ENCODE data around the gene CACNA2D1.

Gene CACNA2D1

DNA sequence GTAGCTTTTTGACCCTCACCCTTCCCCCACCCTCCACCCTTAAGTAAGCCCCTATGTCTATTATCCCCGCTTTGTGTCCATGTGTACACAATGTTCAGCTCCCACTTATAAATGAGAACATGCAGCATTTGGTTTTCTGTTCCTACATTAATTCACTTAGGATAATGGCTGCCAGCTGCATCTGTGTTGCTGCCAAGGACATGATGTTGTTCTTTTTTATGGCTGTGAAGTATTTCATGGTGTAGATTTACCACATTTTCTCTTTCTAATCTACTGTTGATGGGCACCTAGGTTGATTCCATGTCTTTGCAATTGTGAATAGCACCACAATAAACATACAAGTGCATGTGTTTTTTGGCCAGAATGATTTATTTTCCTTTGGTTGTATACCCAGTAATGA is 232.2 kb downstream of the CACNA2D1 start:
- DNase-seq, result no peak

DNA sequence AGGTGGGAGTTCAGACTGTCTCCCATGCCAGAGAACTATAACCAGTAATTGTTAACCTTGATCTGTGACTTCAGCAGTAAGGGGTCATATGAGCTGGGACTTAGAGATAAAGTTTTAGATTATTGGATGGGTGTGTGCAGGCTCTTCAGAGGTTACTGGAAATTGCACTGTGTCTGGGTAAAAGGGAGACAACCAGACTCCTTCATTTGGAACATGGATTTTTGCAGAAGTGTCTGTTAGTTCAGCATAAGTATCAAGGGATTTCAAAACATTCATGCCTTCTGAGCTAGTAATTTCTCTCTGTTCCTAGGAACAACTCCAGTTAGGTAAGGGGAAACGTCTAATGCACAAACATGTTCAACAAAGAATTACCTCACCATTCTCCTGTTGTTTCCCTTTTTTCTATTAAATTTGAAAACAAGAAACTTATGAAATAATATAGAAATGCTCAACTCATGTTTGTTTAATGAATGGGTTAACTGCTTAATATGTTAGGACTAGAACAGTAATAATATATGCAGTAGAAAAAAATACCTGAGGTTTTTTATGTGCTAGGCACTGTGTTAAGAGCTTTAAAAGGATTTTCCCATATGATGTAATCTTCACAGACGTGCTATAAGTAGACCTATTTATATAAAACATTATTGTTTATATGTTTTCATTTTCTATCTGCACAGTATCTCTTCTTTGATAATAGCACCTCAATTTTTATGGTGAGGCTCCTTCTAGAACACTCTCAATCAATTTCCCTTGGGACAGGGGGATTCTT is 233.0 kb downstream of the CACNA2D1 start:
- DNase-seq, result no peak

DNA sequence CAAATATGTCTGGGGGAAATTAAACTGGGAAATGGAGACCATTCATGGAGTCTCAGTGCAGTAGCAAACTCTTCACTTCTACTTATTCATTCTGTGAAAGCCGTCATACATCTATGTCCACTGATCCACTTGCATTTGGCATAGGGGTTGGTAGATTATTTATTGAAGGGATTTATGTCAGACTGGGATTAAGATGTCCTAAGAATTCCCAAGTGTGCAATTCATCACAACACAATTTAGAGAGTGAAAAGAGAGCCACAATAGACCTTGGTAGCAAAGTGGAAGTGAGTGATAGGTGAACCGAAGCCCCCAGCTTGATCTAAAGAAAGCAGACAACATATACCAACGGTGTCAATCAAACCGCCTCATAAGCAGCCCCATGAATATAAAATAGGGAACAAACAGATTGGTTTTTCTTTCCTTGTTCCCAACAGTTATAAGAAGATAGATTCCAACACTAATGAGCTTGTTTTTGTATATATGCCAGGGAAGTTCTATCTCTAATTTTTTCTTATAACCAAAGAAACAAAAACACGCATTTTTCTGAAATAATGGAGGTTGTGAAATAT is 234.3 kb downstream of the CACNA2D1 start:
- no peak for DNase-seq

DNA sequence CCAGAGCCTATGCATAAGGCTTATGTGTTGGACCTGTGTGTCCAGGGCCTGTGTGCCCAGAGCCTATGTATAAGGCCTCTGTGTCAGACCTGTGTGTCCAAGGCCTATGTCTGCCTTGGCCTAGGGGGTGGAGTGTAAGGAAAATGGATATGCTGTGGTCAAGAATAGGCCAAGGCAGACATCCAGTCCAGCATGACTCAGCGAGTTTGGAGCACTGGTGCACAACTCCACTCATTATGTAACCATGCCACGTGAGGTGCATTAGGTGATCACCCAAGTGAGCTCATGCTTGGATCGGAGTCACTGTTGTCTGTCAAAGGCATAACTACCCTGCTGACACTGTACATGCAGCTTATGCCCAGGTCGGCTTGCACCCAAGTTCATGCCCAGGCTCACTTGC is 238.9 kb downstream of the CACNA2D1 start:
- DNase-seq, result no peak

DNA sequence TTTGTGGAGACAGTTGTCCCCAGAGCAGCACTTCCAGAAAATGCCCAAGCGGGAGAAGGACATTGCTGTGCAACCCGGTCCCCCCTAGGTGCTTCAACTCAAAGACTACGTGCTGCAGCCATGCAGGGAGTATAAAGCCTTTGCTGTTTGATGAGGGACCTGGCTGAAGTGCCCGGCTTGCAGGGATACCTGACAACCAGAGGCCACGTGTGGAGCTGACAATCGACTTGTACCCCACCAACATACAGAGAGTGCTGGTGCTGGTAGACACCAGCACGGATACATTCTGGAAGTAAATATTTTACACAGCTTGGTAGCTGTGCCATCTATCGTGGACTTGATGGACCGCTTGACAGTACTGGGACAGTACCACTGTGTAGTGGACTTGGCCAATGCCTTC is 240.6 kb downstream of the CACNA2D1 start:
- no peak for DNase-seq

DNA sequence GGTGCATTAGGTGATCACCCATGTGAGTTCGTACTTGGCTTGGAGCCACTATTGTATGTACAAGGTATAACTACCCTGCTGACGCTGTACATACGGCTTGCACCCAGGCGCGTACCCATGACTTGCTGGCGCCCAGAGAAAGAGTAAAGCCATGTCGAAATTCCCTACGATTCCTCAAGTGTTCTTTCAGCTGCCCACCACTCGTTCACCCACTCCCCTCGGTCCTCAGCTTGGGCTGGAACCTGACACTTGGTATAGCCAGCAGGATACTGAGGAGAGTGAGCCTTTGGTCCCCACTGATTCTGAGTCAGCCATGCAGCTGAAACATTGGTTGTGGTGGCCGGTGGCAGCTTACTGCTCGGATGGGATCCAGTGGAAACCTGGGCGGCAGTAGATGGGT is 241.5 kb downstream of the CACNA2D1 start:
- DNase-seq, result no peak

DNA sequence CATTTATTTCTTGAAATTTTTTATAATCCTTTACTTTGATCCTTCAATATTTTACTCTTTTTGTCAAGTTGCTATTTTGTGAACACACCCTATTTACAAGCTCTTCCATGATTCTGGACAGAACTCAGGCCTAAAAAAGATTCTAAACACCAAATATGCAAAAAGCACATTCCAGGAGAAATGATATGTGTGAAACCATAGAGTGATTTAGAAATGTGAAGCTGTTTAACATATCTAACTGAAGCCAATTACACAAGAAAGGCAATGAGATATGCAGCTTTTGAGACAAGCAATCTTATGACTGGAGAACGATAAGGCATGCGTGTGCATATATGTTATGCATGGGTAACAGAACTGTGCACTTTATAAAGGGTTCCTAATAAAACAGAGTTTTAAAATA is 243.0 kb downstream of the CACNA2D1 start:
- no peak for DNase-seq

DNA sequence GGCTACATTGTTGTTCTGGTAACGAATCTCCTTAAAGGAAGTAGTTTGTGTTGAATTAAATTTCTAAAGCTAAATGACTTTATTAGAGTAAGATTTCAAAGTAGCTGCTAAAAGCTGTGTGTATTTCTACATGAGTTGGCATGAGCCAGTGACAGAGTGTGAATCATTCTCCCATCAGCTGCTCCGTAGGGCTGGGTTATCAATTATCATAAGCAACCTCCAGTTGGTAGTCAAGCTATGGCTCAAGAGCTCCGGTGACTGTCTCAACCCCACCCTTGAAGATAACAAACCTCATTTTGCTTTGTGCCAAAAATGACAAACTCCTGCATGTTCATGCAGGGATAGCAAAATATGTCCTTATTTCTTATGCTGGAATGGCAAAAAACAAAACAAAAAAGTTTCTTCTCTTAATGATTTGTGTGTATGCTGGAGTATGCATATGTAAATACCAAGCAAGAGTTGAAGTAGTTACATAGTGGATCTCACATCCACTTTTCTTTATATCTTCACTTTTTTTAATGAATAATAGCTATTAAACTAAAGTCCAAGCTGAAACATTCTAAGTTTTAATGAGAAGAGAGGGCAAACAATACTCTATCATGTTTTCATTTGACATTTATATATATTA is 249.4 kb downstream of the CACNA2D1 start:
- DNase-seq, result no peak

DNA sequence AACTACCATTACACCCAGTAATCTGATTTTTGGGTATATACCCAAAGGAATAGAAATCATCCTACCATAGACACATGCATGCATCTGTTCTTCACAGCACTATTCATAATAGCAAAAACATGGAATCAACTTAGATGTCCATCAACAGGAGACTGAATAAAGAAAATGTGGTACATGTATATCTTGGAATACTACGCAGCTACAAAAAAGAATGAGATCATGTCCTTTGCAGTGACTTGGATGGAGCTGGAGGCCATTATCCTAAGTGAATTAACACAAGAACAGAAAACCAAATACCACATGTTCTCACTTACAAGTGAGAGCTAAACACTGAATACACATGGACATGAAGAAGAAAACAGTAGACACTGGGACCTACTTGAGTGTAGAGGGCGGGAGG is 254.9 kb downstream of the CACNA2D1 start:
- DNase-seq, result no peak

DNA sequence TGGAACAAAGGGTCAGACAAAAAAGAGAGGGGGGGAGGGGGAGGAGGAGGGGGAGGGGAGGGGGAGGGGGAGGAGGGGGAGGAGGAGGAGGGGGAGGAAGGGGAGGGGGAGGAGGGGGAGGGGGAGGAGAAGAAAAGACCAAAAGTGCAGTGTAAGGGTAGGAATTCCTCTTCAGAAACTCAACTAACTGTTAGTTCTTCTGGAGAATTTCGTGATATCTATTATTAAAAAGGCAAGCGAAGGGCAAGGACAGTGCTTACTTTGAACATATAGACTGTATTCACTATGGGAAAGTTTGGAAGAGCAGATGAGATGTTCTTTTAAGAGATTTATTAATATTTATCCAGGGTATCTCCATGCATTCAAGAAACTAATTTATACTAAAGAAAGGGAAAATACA is 258.1 kb downstream of the CACNA2D1 start:
- DNase-seq, result no peak

DNA sequence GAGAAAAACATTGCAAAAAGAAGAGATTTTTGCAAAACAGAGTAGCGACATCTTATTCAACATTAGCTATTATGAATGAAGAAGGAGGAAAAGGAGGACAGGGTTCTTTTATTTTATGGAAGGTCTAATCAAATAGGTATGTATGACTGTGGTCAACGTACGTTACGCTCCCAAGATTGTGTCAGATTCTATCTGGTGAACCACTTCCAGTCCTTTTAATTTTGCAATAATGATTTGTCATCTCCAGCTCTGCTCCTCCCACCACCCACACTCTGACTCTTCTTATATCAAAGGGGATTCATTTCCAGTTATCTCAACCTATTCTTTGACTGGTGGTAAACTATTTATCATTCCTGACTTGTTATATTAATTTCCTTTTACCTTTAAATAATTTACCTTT is 259.9 kb downstream of the CACNA2D1 start:
- DNase-seq, result no peak

DNA sequence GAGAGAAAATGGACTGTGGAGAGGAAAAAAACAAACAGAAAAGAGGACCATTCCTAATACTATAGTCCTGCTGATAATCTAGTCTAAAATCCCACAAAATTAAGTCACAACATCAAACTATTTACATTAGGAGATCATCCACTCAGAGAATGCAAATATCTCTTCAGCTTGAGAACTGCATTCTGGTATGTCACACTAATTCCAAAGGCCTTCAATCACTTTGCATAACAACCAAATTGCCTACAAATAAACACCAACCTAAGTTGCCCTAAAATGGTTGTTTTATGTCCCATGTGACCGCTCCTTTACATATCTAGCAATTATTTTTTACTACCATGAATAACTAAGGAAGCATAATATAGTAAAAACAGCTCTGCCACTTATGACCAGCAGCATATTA is 264.3 kb downstream of the CACNA2D1 start:
- DNase-seq, result no peak

DNA sequence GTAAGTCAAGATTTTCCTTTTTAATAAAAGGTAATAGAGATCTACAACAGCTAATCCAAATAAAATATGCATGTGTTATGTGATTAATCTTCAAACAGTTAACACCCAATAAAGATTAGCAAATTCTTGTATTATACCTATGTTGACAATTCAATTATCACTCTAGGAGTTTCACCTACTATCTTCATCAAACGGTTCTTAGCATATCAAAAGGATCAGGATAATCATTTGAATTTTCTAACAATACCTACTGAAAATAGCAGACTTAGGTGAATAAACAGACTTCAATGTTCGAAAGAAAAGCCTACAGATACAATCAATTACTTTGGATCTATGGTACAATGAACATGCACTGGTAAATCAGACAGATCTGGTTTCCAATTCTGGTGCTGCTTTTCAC is 268.3 kb downstream of the CACNA2D1 start:
- no peak for DNase-seq

DNA sequence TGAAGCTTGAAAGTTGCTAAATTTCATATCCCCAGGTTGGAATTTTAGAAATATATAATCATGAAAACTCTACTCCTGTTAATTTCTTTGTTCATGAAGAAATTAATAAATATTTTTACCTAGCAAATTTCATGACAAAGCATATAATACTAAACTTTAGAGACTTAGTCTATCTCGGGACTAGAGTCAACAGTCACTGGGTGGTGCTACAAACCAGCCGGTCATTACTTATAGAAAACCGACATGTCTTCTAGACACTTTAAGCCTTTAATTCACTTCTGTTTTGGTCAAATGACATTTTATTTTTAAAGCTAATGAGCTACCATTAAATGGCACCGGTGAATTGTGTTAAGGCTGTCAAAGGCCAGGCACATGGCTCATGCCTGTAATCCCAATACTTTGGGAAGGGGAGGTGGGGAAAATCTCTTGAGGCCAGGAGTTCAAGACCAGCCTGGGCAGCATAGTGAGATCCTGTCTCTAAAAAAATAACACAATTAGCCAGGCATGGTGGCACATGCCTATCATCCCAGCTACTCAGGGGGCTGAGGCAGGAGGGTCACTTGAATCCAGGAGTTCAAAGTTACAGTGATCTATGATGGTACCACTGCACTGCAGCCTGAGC is 270.1 kb downstream of the CACNA2D1 start:
- no peak for DNase-seq

DNA sequence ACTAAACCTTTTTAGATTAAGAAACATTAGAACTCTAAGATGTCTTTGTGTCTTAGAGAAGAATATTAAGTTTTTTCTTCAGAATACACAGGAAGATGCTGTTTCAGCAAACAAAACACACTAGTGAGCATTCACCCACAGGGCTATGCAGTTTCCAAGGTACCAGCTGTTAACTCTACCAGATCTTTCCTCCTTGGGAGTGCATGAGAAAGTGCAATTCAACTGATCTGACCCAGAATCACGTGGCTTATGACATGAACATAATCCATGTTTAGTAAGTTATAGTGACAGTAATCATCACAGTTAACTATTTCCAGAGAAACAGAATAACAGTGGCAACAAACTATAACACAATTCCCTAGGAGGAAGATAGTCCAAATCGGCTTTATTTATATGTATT is 270.7 kb downstream of the CACNA2D1 start:
- DNase-seq, result no peak

DNA sequence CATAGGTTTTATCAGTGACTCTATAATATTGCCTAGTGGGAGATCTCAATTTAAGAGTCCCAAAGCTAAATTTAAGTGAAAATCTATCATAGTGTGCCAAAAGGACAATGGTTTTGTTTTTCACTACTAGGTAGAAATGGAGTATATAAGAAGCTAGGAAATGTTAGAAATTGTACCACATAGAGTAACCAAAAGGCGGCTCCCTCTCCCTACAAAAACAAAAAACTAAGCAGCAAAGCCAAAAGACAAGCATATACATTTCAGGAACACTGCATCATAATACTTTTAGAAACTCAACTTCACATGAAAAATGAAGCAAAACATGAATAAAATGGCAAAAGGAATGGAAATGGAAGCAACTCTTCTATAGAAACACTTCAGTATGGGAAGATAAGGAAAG is 271.6 kb downstream of the CACNA2D1 start:
- no peak for DNase-seq

DNA sequence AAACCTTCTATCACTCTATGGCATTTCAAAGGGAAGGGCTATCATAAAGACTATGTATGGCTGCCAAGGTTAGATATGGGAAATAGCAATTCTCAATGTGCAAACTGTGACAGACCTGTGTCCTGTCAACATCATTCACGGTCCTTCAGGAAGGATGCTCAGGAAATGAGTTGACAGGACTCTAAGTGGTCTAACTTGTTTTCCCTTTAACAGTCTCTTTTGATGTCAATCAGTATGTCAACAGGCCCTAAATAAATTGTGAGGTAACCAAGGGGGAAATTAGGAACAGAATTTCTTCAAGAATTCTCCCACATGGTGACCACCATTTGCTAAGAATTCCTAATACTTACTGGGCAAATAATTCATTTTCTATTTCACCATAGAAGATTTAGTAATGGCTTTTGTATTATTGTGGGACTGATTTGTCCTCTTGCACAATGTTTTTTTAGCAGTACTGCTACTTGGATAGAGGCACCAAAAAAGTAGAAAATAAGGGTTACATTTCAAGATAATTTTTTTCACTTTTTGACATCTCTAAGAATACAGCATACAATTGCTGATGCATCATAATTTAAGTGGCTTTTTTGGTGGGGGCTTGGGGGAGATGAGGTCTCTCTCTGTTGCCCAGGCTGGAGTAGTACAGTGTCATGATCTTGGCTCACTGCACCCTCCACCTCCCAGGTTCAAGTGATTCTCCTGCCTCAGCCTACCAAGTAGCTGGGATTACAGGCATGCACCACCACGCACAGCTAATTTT is 275.8 kb downstream of the CACNA2D1 start:
- DNase-seq, result peak; percentile 21

DNA sequence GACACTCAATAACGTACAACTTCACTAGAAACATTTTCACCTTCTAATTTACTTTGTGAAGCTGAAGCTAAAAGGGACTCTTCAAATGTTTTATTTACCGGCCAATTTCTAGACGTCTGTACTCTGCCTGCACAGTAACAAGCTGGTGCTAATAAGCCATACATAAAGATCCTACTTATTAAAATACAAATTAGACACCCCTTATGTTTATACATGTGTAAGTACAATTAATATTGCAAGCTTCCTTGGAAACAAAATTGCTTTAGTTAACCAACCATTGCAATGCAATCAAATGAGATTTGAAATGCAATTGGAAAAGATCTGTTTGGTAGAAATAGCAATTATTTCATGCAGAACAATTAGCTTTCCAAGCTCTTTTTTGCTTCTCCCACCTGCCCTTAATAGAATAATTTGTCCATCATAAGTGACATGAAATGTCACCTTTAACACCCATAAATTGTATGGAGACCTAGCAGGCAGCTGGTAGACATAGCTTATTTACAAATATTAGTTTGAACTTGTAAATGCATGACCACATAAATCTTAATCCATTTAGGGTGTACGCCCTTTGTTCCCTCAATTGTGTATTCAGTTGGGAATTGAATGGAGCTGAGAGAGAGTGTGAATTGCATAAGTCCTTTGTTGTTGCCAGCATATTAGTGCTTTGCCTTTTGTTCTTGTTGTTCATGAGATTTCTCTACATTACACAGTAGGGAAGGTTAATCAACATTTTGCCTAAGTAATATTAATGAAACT is 277.1 kb downstream of the CACNA2D1 start:
- DNase-seq, result peak; percentile 98

DNA sequence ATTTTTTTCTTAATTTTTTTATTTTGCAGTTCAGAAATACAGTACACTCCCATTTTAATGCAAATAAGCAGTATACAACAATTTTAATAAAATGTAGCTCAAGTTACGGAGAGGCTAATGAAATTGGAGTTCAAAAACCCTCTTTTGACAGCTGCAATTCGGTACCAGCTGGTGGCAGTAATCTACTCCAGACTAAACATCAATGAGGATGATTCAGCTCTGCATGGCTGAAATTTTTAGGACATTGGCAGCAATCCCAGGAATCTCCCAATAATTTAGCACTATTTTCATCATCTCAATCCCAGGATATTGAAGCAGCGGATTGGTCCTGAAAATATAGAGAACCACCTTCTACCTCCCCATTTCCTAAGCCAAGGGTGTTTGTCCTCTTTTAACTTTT is 278.8 kb downstream of the CACNA2D1 start:
- DNase-seq, result no peak

DNA sequence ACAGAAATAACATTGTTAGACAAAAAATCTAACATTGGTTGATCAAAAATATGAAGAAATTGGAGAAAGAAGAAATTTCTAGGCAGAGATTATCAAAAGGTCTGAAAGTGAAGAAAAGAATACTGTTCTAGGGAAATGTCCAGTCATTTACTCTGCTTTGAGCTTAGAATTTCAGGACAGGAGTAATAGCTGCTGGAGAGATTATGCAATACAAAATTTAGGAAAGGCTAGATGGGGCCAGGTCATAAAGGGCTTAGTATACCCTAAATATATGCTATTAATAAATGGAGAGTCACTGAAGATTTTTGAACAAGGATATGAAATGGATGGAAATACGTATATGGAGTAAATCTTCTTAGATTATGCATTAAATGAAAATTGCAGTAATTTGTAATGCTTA is 279.2 kb downstream of the CACNA2D1 start:
- no peak for DNase-seq

DNA sequence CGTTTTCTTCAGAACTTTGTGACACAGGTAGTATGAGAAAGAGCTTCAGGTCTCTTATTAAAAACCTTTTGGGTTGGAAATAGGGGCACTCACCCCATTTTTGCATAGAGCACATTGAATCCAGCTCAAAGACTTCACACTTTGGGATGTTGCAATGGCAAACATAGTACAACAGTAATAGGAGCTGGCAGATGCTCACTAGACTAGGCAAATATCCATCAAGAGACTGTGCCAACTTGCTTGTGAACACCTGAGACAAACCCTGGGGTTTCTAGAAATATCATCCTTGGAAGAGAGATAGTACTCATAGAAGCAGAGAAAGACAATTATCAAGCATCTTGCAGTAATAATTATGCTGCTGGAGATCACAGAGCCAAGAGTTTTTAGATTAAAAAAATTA is 280.0 kb downstream of the CACNA2D1 start:
- no peak for DNase-seq

DNA sequence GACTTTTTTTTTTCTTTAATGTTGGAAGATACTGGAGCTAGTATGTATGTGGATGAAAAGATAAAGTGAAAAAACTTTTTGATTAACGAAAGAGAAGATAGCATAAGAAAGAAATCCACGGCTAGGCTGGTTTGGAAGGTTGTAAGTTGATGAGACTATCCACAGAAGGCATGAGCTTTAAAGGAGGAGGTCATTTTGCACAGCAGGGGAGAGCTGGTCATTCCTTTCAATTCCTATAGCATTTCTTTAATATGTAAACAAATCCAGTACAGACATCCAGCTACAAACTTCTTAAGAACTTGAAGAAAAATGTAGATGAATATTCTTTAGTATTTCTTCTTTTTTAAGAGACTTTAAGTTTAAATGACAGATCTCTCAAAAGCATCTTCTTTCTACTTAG is 281.3 kb downstream of the CACNA2D1 start:
- no peak for DNase-seq

DNA sequence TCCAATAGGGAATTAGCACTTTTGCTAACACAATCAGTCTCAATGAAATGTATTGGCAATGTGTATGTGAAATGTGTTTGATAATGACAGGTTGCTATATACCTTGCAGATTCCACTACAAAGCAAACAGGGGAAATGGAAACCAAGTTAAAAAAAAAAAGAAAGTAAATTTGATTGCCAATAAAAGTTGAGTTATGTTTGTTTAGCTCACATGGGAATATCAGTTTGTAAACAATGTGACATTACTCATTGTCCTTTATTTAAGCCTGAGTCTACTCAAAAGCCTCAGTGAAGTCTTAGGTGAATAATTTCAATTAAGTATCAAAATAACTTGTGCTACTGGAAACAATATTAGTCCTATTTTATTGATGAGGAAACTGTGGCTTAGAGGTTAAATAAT is 285.2 kb downstream of the CACNA2D1 start:
- no peak for DNase-seq
